GM20431 (cell line): ENCODE results near the gene CYTH4.

Experiments
- in situ Hi-C: fragments of 300-500 bp; cut with MseI, MboI; formaldehyde crosslinking; loops from one replicate; pipeline ENCODE4 v1.15.0; 2020; ENCODE audit warnings: low sequenced_read_pairs; ENCODE audit not compliant: unreplicated experiment

CYTH4 gene

DNA sequence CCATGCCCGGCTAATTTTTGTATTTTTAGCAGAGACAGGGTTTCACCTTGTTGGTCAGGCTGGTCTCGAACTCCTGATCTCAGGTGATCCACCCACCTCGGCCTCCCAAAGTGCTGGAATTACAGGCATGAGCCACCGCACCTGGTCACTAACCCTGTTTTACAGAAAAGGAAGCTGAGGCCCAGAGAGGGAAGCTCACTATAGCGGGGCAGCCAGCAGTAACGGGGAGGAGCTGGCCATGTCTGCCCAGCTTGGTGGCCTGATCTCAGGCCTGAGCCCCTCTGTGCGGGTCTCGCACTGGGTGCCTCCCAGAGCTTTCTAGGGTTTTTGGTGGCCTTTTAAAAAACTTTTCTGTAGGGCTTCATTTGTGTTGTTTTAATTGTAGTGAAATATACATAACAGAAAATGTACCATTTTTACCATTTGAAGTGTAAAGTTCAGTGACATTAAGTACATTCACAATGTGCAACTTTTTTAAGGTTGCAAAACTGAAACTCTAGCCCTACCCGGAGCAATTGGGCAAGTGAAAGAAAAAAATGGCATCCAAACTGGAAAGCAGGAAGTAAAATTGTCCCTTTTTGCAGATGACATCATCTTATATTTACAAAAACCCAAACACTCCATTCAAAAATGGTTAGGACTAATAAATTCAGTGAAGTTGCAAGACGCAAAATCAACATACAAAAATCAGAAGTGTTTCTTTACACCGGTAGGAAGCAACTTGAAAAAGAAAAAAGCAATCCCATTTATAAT is 14.5 kb upstream of the CYTH4 start:
- in situ Hi-C loops = no loop called here

DNA sequence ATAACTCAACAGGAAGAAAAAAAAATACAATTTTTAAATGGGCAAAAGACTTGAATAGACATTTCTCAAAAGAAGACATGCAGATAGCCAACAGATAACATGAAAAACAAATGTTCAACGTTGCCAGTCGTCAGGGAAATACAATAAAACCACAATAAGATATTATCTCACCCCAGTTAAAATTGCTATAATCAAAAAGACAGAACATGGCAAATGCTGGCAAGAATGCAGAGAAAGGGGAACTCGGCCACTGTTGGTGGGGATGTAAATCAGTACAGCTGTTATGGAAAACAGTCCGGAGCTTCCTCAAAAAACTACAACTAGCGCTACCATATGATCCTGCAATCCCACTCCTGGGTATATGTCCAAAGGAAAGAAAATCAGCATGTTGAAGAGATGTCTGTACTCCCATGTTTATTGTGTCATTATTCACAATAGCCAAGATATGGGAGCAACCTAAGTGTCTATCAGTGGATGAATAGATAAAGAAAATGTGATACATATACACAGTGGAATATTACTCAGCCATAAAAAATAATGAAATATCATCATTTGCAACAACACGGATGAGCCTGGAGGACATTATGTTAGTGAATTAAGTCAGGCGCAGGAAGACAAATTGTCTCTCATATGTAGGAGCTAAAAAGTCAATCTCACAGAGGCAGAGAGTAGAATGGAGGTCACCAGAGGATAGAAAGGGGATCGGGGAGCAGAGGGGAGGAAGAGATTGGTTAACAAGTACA is 12.2 kb upstream of the CYTH4 start:
- in situ Hi-C loops = no loop called here

DNA sequence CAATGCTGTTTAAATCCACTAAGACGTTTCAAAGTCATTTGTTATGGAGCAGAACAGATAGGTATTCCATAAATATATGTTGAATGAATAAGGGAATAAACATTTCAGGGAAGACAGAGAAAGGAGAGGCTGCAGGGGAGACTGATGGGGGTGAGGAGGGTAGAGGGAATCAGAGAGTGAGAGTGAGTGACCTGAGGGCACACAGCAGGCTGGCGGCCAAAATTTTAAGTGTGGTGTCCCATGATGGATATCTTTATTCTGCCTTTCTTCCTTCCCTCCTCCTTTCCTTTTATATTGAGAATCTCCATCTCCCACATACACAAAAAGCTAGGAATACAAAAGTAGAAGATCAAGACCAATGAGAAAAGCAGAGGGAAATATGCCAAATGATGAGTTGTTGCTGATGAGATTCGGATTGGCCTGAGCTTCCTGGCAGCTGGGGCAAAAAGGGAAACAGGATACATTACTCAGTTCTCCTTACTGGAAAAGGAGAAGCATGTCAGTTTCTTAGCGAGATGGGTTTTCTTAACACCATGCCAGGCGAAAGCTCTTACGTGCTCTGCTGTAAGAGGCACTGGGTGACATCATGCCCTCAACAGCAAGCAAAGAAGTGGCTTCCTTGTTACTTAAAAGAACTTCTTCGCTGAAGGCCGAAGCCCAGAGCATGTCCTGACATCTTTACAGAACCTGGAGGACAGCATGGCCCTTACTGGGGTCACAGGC is 11.2 kb upstream of the CYTH4 start:
- in situ Hi-C loops = no loop called here

DNA sequence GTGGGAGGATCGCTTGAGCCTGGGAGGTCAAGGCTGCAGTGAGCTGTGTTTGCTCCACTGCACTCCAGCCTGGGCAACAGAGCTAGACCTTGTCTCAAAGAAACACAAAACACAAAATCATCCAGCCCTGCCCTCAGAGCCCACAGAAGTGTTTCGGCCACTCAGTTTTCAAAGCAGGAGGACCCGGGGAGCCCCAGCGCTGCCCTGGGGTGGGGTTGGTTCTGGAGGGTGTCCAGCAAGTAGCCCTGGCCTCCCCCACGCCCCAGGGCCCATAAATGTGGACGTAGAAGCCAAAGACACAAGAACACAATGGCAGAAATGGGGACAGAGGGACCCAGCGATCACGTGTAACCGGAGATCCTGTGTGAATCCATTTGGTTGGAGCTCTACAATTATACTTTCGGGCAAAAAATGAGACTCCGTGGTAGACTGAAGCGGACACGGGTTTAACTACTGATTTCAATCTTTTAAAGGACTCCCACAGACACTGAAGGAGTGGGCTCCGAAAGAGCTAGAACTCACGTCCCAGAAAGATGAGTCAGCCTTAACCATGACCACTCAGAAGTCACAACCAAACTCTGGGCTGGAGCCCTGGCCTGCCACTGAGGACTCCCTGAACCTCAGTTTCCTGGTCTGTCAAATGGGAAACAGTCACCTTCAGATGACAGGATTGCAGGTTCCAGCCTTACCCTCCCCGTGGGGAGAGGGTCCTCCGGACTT is 9.0 kb upstream of the CYTH4 start:
- in situ Hi-C loops = no loop called here

DNA sequence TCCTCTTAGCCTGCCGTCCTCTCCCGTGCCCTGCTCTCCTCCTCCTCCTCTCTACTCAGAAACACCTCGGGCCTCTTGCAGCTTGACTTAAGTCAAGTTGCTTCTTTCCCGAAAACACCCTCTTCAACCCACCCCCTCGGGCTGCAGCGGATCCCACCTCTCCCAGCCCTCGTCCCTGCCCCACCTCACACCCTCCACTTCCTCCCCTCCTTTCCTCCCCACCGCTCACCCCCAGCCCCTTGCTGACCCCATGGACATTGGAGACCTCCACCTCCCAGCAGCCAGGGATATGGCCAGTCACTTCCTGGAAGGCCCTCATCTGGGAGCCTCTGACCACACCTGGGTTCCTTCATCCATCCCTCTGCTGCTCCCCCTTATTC is 8.5 kb upstream of the CYTH4 start:
- in situ Hi-C loops = no loop called here

DNA sequence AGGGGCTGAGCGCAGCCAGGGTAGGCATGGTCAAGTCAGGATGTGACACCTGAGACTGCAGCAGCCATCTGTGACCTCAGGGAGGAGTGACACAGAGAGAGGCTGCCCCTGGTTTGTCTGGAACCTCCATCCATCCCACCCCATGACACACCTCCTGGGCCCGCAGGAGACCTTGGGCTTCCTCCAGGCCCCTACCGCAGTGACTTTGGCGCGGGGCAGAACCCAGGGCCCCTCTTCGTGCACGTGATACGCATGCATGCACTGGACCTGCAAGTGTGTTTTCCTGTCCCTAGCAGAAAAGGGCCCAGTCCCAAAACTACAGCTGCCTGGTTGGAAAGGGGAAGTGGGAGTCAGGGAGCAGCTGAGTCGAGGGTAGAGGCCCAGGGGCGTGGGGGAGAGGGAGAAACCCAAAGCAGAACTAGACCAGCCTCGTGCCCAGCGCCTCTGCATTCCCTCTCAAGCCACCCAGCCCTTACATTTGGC is 7.9 kb upstream of the CYTH4 start:
- in situ Hi-C loops = no loop called here

DNA sequence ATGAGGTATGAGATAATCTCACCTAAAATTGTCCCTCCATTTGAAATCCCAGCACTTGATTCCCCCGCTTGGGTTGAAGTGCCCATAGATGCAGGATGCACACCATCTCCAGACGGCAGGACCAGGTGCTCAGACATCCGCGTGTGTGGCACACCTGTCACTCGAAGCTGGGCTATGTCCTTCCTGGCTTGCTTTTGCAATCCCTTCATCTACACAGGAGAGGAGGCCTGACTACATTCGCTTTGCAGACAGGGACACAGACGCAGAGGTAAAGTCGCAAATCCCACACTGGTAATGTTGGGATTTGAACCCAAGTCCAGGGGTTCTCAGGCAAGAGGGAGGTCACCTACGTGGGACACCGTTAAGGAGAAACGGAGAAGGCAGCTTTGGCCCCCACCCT is 7.2 kb upstream of the CYTH4 start:
- in situ Hi-C loops = no loop called here

DNA sequence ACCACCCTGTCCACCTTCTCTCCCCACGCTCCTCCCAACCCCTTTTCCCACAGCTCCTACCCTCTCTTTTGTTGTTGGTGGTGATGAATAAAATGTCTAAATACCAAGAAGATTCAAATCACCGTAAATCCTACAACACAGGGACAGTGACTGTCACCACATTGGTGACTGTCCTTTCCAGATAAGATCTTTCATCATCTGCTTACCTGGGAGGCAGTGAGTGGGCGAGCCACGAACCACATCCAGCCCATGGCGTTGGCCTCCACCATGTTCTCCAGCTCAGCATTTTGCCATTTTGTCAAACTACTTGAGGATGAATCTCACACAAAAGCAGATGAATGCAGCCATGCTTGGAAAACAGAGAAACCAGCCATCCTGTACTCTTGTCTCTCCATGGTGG is 6.7 kb upstream of the CYTH4 start:
- in situ Hi-C loops = no loop called here

DNA sequence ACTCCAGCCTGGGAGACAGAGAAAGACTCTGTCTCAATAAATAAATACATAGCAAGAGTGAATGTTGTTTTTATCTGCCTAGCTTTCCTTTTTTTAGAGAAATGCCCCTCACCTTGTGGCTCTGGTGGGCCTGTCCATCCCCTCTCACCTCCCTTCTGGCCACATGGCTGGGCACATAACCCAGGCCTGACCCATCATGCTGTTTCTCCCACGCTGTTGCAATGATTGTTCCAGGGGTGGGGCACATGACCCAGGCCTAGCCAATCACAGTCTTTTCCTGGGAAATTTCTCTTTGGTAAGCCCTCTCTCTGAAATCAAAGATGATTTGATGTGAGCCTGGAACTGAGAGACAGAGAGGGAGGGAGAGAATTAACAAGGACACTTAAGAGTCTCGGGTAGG is 5.5 kb upstream of the CYTH4 start:
- in situ Hi-C loops = no loop called here

DNA sequence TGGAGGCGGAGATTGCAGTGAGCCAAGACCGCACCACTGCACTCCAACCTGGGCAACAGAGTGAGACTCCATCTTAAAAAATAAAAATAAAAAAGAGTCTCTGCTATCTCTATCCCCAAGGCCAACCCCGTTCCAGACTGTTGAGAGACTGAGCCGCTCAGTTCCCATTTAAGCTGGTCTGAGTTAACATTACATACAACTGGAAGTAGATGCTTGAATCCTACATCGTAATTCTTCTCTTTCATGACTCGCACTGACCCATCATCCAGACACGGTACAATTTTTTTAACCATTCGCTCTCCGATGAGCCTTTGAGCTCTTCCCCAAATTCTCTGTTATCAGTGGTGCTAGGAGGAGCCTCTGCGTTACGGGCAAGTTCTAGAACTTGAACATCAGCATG is 4.9 kb upstream of the CYTH4 start:
- in situ Hi-C loops = no loop called here

DNA sequence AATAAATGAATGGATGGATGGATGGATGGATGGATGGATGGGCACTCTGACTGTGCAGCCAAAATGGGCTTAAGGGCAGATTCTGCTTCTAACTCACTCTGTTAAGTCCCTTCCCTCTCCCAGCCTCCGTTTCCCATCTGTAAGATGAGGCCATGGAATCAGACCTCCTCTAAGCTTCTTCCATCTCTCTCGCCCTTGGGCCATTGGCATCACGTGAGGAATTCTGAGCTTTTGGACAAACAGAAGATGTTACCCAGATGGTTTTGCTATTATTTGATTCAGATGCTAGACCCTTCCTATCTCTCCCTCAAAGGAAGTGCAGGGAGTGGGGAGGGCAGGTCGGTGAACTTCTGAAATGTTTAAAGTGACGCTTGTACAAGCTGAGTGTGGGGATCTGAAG is 4.0 kb upstream of the CYTH4 start:
- in situ Hi-C loops = no loop called here

DNA sequence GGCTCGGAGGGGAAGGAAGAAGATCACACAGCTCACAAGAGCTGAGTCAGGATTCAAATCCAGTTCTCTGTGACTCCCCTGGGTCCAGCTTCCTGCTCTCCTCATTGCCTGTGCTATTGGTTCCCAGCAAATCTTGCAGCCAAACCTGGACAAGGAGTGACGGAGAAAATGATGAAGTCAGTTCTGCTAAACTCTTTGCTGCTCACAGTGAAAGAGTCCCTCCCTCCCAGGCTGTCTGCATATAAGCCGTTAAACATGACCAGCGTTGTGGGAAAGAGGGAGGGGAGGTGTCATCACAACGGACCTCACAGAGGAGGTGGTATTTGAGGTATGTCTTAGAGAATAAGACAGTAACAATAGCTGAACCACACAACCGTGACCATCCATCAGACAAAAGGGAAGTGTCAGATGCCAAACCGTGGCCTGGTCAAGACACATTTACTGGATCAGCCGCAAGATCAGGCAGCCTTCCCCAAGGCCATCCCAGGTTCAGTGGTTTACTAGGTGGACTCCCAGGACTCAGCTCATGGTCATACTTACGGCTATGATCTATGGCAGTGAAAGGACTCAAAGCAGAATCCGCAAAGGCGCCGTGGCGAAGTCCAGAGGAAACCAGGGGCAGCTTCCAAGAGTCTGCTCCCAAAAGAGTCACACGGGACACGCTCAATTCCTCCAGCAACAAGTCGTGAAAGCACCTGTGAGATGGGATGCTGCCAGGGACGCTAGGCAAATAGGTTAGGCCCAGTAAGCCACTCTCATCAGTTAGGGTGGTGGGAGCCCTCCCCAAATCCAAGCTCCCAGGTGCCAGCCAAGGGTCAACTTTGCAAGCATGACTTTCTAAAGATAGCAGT is 2.8 kb upstream of the CYTH4 start:
- in situ Hi-C loops = no loop called here

DNA sequence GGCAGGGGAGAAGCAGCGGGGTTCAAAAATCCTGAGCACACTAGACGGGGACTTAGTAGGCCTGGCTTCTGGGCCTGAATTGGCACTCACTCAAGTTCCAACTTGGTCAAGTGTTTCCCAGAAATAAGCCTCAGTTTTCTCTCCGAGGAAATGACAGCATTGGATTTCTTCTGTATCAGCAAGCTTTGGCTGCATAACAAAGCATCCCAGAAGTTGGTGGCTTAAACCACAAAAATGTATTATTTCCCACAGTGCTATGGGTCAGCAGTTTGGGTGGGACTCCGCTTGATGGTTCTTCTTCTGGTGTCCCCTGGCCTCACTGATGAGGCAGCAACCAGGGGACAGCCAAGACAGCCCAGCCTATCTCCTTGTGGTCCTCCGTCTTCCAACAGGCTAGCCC is 1.6 kb upstream of the CYTH4 start:
- in situ Hi-C loops = no loop called here

DNA sequence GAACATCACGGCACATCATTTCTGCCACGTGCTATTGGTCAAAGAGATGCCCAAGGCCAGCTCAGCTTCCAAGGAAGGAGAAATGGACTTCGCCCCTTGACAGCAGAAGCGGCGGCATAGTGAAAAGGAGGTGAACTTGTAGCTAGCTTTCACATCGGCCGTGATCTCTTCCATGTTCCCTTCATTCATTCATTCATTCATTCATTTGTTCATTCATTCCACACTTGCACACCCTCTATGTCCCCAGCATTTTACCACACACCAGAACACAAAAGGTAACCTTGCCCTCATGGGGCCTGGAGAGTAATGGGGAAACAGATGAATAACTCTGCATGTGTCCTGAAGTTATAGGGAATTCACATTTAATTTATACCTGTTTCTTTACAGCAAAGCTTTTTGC is 1.1 kb upstream of the CYTH4 start:
- in situ Hi-C loops = no loop called here

DNA sequence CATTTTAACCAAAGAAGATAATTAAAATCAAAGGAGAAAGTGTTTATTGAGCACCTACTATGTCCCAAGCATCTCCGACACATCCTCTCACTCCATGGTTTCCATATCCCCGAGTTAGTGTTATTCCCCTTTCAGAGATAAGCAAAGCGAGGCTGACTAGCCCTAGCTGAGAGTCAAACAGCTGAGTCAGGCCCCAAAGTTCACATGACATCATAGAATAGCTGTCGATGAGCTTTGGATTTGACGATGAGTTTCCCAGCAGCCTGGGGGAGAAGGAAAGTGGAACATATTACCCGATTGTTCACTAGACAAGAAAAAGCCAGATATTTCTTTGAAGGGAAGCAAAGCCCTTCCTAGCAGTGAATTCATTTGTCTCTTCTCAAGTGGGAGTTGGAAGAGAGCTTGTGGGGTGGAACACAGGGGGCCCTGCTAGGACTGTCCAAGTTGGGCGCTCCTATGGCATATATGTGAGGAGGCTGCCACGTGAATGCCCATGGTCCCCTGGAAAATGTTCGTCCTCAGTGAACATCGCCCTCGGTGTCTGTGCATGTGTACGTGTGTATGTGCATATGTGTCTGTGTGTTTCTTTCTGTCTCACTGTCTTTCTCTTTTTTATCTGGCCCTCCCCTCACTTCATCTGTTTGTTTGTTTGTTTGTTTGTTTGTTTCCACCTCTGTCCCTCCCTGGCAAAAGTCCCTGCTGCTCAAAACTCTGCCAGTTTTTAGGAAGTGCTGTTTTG is 493 bp upstream of the CYTH4 start:
- in situ Hi-C loops = no loop called here

DNA sequence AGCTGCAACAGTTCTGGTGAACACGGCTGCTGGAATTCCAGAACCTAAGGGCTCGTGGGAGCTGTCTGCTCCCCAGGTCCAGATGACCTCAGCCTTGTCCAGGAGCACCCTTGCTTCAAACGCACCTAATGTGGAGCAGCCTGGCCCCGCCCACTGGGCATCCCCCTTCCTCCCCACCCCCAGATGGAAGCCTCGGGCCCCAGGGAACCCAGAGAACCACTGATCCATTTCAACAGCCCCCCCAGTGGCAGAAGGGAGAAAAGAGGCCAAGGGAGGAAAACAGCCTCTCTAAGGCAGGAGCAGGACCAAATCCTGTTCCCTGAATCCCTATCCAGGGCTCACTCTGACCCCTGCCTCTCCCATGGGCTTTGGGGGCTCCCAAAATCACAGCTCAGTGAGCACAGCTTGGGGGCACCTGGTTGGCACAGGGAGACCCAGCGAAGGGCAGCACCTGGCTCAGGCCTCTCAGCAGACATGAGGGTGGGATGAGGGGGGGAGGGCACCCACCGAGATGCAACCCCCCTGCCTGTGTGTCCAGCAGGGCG is 1.2 kb downstream of the CYTH4 start:
- in situ Hi-C loops = no loop called here

DNA sequence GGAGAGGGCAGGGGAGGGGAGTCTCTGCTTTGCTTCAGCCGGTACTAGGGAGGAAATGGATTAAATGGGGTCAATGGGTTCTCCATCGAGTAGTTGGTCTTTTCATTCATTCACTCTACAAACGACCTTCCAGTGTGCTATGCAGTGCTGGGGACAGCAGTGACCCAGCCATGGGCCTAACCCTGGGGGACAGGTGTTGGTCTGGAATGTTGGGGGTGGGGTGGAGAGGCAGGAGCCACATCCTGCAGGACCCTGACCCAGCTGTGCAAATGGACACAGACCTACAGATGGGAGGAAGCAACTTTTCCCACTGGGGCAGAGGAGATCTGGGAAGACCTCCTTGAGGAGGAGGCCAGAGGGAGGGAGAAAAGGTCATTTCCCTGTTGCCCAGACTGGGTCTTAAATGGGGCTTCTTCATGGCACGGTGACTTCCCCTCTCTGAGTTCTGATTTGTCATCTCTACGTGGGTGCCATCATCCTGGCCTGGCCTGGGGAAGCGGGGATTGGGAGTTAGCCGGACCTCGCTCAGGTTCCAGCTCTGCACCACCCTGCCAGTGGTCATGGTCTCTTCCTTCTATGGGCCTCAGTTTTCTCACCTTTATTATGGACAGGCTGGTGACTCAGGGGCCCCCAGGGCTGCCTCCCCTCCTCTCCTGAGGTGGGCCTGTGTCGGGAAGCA is 2.0 kb downstream of the CYTH4 start:
- in situ Hi-C loops = no loop called here

DNA sequence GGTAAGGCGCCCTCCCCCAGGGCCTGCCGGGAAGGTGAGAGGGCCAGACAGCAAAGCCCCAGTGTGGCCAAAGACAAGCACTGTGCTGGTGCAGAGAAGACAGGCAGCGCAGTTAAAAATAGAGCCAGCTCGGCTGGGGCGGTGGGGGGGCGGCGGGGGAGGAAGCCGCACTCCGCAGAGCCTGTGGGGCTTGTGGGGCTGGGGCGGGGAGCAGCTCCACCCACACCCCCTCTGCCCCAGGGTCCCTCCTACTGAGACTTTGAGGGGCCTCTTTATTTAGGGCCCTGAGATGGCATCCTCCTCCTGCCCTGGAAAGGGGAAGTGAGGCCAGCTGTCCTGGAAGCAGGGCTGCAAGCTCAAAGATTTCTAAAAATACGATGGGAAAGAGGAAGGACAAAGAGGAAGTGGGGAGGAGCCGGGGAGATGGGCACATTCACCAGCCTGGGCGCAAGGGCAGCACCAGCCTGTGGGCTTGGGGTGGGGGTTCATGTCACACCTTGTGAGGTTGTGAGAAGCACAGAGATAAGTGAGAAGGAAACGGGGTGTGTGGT is 2.6 kb downstream of the CYTH4 start:
- in situ Hi-C loops = no loop called here
